Measurements from ENCODE around the gene PDCD1LG2. TPM values are rescaled to one million over a fixed set of nuclear protein-coding genes. Genes with fewer than 3 reads are reported as not detected.

PDCD1LG2 gene
- polyA plus RNA-seq, 1 experiment, result 49.8 TPM

GRCh38 chr9:5574097-5574496 lies 63.8 kb downstream of the PDCD1LG2 start:
- TF ChIP-seq CTCF (IDR thresholded peaks at IDR 0.05; ENCODE audit: insufficient read depth, low read depth, low read length), result no peak
- POLR2A ChIA-PET, result no interaction called here
- no peak overlapping the region for H3K4me3 ChIP-seq (ENCODE audit: low read depth, low read length)
- DNase-seq (ENCODE audit: low read depth), result no peak
- CTCF ChIA-PET, result no interaction called here
- H3K27me3 ChIP-seq (ENCODE audit: control insufficient read depth, insufficient read depth, low read length), result no peaks in the 10 kb centered on the region
- peaks cover 7% of the 10 kb centered on the region for H3K36me3 ChIP-seq (ENCODE audit: control insufficient read depth, insufficient read depth, low read length)

GRCh38 chr9:5575000-5575399 lies 64.7 kb downstream of the PDCD1LG2 start:
- Histone ChIP-seq H3K36me3 (ENCODE audit: control insufficient read depth, insufficient read depth, low read length) (peaks cover 5% of the 10 kb centered on the region), H3K4me3 (ENCODE audit: low read depth, low read length) (no peak overlapping the region), H3K27me3 (ENCODE audit: control insufficient read depth, insufficient read depth, low read length) (no peaks in the 10 kb centered on the region)
- no peak for DNase-seq (ENCODE audit: low read depth)
- CTCF ChIA-PET, result no interaction called here
- POLR2A ChIA-PET, result no interaction called here
- TF ChIP-seq CTCF (IDR thresholded peaks at IDR 0.05; ENCODE audit: insufficient read depth, low read depth, low read length), result no peak

GRCh38 chr9:5577225-5577624 lies 66.9 kb downstream of the PDCD1LG2 start:
- no peak overlapping the region for H3K4me3 ChIP-seq (ENCODE audit: low read depth, low read length)
- DNase-seq (ENCODE audit: low read depth), result no peak
- ChIA-PET POLR2A (no interaction called here), CTCF (interaction anchor here (0.7 to 1.3 kb wide), 3 partner anchors 23 to 35 kb away, joined by 3 read pairs; no protein-coding TSS in a partner anchor)
- H3K27me3 ChIP-seq (ENCODE audit: control insufficient read depth, insufficient read depth, low read length), result no peaks in the 10 kb centered on the region
- no peak for TF ChIP-seq CTCF (IDR thresholded peaks at IDR 0.05; ENCODE audit: insufficient read depth, low read depth, low read length)
- H3K36me3 ChIP-seq (ENCODE audit: control insufficient read depth, insufficient read depth, low read length), result no peaks in the 10 kb centered on the region

GRCh38 chr9:5578018-5578697 lies 67.8 kb downstream of the PDCD1LG2 start:
- no peak overlapping the region for H3K4me3 ChIP-seq (ENCODE audit: low read depth, low read length)
- ChIA-PET POLR2A (no interaction called here), CTCF (interaction anchor here (0.7 to 1.8 kb wide), 2 partner anchors 9 to 64 kb away, joined by 3 read pairs; no protein-coding TSS in a partner anchor)
- no peaks in the 10 kb centered on the region for H3K36me3 ChIP-seq (ENCODE audit: control insufficient read depth, insufficient read depth, low read length)
- DNase-seq (ENCODE audit: low read depth), result no peak
- no peaks in the 10 kb centered on the region for H3K27me3 ChIP-seq (ENCODE audit: control insufficient read depth, insufficient read depth, low read length)
- TF ChIP-seq CTCF (IDR thresholded peaks at IDR 0.05; ENCODE audit: insufficient read depth, low read depth, low read length), result no peak

- Histone ChIP-seq H3K36me3 (ENCODE audit: control insufficient read depth, insufficient read depth, low read length) (no peaks in the 10 kb centered on the region), H3K4me3 (ENCODE audit: low read depth, low read length) (no peak overlapping the region), H3K27me3 (ENCODE audit: control insufficient read depth, insufficient read depth, low read length) (no peaks in the 10 kb centered on the region)
- no peak for TF ChIP-seq CTCF (IDR thresholded peaks at IDR 0.05; ENCODE audit: insufficient read depth, low read depth, low read length)
- no peak for DNase-seq (ENCODE audit: low read depth)
- ChIA-PET POLR2A (no interaction called here), CTCF (interaction anchor here (0.7 to 1.8 kb wide), 2 partner anchors 9 to 65 kb away, joined by 3 read pairs; no protein-coding TSS in a partner anchor)
Measured at GRCh38 chr9:5578698-5579085, 68.4 kb downstream of the PDCD1LG2 start.

Measured in BJ (cell line).